Measurements from ENCODE around the gene LGALS7B. TPM values are rescaled to one million over a fixed set of nuclear protein-coding genes. Genes with fewer than 3 reads are reported as not detected.
"Not testable (repeated sequence)": the region's sequence is repeated elsewhere in the genome, so short reads cannot be mapped to it uniquely, and the experiment has no call there.

The LGALS7B gene
- total and polyA plus RNA-seq, 2 experiments from 2014 or later: not detected

GRCh38 chr19:38784224-38784623 lies 4.8 kb upstream of the LGALS7B start:
- DNase-seq (ENCODE audit: low read depth in 1 of 2, low spot score in 1 of 2): peak in 1 of 2 donors; percentile 57
- Histone ChIP-seq H3K27ac (no peak overlapping the region), H3K4me1 (ENCODE audit: low read depth) (peaks cover 5% of the 10 kb centered on the region), H3K36me3 (no peaks in the 10 kb centered on the region), H3K9me3 (ENCODE audit: low read depth) (no peaks in the 10 kb centered on the region), H3K27me3 (no peaks in the 10 kb centered on the region), H3K4me3 (no peak overlapping the region)
- no peak for TF ChIP-seq CTCF (IDR thresholded peaks at IDR 0.05; ENCODE audit: low read depth, low read length)

- Histone ChIP-seq H3K4me3 (no peak overlapping the region), H3K36me3 (no peaks in the 10 kb centered on the region), H3K27ac (no peak overlapping the region), H3K9me3 (ENCODE audit: low read depth) (no peaks in the 10 kb centered on the region), H3K27me3 (no peaks in the 10 kb centered on the region), H3K4me1 (ENCODE audit: low read depth) (peaks cover 5% of the 10 kb centered on the region)
- no peak for DNase-seq (ENCODE audit: low read depth in 1 of 2, low spot score in 1 of 2)
- no peak for TF ChIP-seq CTCF (IDR thresholded peaks at IDR 0.05; ENCODE audit: low read depth, low read length)
Measured at GRCh38 chr19:38785187-38785699, 3.8 kb upstream of the LGALS7B start.

GRCh38 chr19:38786061-38786460 lies 2.9 kb upstream of the LGALS7B start:
- not testable (repeated sequence) for DNase-seq (ENCODE audit: low read depth in 1 of 2, low spot score in 1 of 2); H3K4me1 ChIP-seq (ENCODE audit: low read depth); H3K9me3 ChIP-seq (ENCODE audit: low read depth); H3K4me3 ChIP-seq; H3K27me3 ChIP-seq; H3K27ac ChIP-seq; H3K36me3 ChIP-seq

GRCh38 chr19:38786572-38787265 lies 2.3 kb upstream of the LGALS7B start:
- no peak for TF ChIP-seq CTCF (IDR thresholded peaks at IDR 0.05; ENCODE audit: low read depth, low read length)

GRCh38 chr19:38790507-38791403 lies 1.8 kb downstream of the LGALS7B start:
- H3K27me3 ChIP-seq; H3K36me3 ChIP-seq; H3K4me3 ChIP-seq; H3K9me3 ChIP-seq (ENCODE audit: low read depth); DNase-seq (ENCODE audit: low read depth in 1 of 2, low spot score in 1 of 2); H3K4me1 ChIP-seq (ENCODE audit: low read depth); H3K27ac ChIP-seq: not testable (repeated sequence)

More at GRCh38 chr19:38786572-38787265, 2.3 kb upstream of the LGALS7B start:
- Histone ChIP-seq H3K9me3 (ENCODE audit: low read depth) (no peaks in the 10 kb centered on the region), H3K27ac (no peak overlapping the region), H3K27me3 (no peaks in the 10 kb centered on the region), H3K4me3 (no peak overlapping the region), H3K36me3 (no peaks in the 10 kb centered on the region), H3K4me1 (ENCODE audit: low read depth) (no peaks in the 10 kb centered on the region)
- no peak for DNase-seq (ENCODE audit: low read depth in 1 of 2, low spot score in 1 of 2)

GRCh38 chr19:38791451-38792064 lies 2.6 kb downstream of the LGALS7B start:
- H3K36me3 ChIP-seq; DNase-seq (ENCODE audit: low read depth in 1 of 2, low spot score in 1 of 2); H3K4me3 ChIP-seq; H3K27me3 ChIP-seq; H3K4me1 ChIP-seq (ENCODE audit: low read depth); H3K9me3 ChIP-seq (ENCODE audit: low read depth); H3K27ac ChIP-seq: not testable (repeated sequence)

Data from cardiac muscle cell (in vitro differentiated cells and primary cell).